Inflammatory macrophage treated with lipopolysaccharide for 4 hours (primary cell): Measurements from ENCODE around the gene ODF2.
"Not testable (repeated sequence)": the region's sequence is repeated elsewhere in the genome, so short reads cannot be mapped to it uniquely, and the experiment has no call there.

Experiments
- DNase-seq: peaks from one replicate; pipeline ENCODE4 v3.0.0-alpha.2; 2020

ODF2 gene

DNA sequence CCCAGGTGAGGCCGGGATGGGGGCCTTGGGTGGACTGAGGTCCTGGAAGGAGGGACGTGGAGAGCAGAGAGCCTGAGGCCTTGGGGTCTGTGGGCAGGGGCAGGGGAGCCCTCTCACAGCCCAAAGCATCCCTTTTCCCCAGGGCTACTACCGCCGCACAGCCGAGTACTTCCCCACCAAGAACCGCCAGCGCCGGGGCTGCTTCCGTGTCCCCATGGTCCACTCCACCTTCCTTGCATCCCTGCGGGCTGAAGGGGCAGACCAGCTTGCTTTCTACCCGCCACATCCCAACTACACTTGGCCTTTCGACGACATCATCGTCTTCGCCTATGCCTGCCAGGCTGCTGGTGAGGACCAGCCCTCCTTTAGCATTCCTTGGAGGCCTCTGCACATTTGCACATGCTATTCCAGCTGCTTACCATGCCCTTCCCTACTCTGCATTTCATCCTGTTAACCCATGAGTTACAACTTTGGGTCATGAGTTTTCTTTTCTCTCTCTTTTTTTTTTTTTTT lies 31.5 kb upstream of the ODF2 start:
- DNase-seq, result no peak

DNA sequence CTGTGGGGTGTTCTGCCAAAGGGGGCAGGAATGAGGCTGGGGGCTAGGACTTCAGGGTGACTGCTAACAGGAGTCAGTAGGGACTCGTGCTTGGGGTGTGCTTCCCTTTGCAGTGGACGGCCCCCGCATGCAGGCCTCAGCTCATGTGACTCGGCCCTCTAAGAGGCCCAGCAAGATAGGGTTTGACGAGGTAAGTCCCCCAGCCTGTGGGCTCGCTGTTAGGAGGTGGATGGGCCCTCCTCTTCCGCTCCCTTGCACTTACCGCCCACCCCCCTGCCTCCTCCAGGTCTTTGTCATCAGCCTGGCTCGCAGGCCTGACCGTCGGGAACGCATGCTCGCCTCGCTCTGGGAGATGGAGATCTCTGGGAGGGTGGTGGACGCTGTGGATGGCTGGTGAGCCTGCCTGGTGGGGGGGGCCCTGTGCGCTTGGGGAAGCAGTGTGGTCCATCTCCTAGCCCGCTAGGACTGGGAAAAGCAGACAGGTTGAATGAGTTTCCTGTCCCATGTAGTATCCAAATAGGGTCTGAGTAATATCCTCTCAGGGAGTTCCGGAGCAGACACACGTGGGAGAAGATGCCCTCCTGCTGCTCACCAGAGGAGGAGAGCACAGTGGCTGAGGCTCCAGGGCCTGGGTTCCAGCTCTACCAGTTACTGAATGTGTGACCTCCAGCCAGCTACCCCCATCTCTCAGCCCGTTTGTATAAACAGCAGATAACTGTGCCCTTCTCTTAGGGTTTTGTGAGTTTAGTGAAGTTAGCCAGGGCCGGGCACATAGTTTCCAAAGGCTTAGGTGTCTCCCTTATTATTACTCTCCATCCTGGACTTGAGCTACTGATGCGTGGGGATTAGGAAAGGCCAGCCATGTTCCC lies 26.9 kb upstream of the ODF2 start:
- DNase-seq, result no peak

DNA sequence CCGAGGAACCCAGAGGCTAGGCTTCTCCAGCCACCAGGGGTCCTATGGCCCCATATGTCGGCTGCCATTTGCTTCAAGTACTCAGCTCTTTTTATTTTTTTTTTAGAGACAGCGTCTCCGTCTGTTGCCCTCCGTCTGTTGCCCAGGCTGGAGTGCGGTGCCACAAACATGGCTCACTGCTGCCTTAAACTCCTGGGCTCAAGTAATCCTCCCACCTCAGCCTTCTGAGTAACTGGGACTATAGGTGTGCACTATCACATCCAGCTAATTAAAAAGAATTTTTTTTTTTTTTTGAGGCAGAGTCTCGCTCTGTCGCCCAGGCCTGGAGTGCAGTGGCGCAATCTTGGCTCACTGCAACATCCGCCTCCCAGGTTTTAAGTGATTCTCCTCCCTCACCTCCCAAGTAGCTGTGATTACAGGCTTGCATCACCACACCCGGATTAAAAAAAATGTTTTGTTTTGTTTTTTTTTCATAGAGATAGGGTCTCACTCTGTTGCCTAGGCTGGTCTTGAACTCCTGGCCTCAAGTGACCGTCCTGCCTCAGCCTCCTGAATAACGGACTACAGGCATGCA lies 26.2 kb upstream of the ODF2 start:
- no peak for DNase-seq

DNA sequence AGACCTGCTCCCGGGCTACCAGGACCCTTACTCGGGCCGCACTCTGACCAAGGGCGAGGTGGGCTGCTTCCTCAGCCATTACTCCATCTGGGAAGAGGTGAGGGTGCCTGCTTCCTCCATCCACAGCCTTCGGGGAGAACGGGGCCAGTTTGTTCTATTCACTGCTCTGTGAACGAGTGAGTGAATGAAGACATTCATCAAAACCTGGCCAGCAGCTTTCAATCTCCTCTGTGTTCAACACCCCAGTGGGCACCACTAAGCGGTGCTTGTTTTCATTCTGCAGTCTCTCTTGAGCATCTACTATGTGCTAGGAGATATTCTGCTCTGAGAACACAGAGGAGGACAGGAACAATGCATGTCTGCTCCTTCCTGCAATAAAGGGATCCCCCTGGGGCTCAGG lies 24.6 kb upstream of the ODF2 start:
- no peak for DNase-seq

DNA sequence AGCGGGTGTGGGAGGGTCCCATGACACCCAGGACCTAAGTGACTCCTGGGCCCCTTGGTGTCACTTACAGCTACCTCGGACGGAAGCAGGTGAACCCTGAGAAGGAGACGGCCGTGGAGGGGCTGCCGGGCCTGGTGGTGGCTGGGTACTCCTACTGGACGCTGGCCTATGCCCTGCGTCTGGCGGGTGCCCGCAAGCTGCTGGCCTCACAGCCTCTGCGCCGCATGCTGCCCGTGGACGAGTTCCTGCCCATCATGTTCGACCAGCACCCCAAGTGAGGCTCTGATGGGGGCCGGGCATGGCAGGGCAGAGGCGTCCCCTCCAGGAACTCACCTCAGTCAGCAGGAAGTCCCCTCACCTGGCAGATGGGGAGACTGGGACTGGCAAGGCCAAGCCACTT lies 21.5 kb upstream of the ODF2 start:
- no peak for DNase-seq

DNA sequence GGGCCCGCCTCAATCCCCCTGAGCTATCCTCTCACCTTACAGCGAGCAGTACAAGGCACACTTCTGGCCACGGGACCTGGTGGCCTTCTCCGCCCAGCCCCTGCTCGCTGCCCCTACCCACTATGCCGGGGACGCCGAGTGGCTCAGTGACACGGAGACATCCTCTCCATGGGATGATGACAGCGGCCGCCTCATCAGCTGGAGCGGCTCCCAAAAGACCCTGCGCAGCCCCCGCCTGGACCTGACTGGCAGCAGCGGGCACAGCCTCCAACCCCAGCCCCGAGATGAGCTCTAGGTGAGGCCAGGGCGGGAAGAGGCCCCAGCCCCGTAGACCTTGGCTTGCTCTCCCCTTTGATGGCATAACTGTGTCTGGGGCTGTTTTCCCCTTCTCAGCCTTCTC lies 20.2 kb upstream of the ODF2 start:
- DNase-seq, result no peak

DNA sequence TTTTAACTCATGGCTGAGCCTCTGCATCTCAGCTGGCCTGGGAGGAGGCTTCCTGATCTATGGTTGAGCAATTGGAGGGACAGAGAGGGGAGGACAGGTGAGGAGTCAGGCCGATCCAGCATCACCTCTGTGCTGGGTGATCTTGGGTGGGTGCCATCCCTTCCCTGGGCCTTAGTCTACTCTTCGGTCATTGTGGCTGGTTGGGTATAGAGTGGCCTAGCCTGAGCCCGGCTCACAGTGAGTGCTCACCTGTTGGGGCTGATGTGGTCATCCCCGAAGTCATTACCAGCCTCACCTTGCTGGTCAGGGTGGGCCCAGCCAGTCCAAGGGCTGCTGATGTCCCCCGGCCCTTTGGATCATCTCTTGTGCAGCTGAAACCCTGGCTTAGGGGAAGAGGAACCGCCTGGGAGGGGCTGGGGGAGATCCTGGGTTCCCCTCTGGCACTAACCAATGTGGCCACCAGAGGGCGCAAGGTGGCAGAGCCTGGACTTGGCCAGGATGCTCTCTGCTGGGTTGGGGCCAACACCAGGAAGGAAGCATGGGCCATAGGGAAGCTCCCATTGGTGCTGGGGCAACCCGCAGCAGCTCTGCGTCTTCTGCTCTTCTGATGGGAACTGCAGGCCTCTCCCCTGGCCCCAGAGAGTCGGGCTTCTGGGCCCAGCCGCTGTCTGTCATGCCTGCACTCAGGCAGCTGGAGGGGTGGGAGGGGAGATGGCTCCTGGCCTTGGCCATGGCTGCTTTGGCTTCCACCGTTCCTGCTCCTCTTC lies 17.3 kb upstream of the ODF2 start:
- DNase-seq, result peak; percentile 76

DNA sequence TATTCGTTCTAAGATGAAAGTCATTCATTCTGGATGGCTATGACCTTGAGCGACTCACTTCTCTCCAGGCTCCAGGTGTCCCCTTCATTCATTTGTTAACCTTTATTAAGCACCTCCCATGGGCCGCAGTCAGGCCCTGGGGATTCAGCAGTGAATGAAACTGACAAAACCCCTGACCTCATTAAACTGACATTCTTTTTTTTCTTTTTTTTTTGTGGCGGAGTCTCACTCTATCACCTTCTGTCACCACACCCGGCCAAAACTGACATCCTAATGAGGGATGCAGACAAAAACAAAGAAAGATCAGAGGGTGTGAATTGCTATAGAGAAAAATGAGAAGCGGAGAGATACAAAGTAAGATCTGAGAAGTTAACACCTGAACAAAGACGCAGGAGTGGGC lies 16.5 kb upstream of the ODF2 start:
- DNase-seq, result no peak

DNA sequence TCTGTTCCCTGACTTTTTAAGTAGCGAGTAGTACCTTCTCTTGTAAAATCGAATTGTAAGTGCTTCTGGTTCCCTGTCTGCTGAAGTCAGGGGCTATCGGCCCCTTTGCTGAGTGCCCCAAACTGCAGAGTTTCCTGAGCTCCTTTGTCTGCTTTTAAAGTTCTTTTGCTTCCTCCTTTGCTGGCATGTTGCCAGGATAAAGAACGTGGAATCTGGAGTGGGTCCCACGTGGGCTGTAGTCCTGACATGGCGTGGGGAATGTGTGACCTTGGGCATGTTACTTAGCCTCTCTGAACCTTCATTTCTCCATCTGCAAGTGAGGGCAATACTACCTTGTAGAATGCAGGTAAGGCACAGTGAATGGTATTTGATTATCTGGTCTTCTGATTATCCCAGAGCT lies 13.7 kb upstream of the ODF2 start:
- no peak for DNase-seq

DNA sequence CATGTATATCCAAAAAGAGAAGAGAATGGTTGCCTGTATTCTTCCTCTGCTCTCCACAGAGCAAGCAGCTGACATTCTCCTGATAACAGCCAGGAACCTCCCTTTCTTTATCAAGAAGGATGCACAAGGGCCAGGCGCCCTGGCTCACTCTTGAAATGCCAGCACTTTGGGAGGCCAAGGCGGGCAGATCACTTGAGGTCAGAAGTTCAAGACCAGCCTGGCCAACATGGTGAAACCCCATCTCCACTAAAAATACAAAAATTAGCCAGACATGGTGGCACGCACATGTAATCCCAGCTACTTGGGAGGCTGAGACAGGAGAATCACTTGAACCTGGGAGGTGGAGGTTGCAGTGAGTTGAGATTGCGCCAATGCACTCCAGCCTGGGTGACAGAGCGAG lies 9.3 kb upstream of the ODF2 start:
- DNase-seq, result not testable (repeated sequence)

DNA sequence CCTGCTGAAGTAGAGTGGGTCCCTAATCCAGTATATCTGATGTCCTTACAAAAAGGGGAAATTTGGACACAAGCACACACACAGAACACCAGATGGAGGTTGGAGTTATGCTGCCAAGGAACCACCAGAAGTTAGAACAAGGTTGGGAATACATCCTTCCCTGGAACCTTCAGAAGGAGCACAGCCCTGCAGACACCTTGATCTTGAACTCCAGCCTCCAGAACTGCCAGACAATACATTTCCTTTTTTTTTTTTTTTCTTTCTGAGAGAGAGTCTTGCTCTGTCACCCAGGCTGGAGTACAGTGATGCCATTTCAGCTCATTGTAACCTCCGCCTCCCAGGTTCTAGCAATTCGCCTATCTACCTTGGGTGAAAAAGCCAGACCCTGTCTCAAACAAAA lies 7.1 kb upstream of the ODF2 start:
- no peak for DNase-seq

DNA sequence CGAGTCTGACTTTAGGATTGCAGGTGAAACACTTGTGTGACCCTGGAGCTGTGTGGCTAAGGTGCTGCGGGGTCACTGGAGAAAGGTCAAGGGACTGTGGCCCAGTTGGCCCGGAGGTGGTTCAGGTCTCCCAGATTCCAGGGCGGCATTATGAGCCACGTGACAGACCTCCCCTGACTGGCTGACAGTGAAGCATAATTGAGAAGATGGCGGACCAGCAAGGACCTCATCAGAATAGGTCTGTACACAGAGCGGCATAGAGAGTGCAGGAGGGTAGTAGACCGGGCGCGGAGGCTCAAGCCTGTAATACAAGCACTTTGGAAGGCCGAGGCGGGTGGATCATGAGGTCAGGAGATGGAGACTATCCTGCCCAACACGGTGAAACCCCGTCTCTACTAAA lies 815 bp upstream of the ODF2 start:
- DNase-seq, result no peak

DNA sequence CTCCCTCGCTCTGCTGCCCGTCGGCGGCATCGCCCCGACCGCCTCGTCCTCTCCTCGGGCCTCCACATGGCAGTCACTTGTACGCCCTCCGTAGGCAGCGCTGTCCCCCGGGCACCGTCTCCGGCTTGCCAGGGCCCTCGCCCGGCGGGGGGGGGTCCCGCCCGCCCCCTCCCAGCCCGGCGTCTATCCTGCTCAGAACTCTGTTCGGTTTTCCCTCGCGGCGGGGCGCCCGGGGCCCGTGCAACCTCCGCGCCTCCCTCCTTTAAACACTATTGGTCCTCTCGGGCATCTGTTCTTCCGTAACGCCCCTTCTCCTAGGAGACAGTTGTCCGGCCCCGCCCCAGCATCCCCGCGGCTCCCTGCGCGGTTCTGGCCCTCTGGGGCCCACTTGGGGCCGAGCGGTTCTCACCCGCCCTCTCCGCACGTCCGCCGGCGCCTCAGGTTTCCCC lies 831 bp downstream of the ODF2 start:
- DNase-seq, result peak; percentile 77

DNA sequence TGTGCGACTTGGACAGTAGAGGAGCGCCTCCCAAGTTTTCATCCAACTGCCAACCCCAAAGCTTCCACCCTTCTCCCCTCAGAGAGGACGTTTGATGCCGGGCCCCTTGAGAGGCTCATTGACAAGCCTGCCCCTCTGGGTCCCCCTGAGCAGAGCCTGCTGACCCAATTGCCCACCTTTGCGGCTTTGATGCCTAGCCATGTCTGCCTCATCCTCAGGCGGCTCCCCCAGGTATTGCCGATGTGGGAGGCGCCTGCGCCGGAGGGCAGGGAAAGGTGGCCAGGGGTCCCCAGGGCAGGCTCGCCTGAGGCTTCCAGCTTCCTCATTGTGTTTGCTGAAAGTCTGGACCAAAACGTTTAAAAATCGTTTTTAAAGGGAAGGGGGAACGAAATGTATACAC lies 1.4 kb downstream of the ODF2 start:
- DNase-seq, result no peak

DNA sequence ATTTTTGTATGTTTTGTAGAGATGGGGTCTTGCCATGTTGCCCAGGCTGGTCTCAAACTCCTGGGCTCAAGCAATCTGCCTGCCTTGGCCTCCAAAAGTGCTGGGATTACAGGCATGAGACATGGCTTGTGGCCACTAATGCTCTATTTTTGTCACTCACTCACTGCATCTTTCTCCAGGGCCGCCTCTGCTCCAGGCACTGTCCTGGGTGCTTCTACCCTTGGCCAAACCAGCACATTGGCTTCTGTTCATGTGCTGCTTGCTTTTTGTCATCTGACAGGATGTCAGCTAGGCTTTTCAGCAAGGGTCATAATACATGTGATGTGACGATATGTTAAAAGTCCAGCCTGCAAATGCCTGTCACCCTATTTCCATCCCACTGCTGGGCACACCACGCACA lies 3.2 kb downstream of the ODF2 start:
- DNase-seq, result no peak

DNA sequence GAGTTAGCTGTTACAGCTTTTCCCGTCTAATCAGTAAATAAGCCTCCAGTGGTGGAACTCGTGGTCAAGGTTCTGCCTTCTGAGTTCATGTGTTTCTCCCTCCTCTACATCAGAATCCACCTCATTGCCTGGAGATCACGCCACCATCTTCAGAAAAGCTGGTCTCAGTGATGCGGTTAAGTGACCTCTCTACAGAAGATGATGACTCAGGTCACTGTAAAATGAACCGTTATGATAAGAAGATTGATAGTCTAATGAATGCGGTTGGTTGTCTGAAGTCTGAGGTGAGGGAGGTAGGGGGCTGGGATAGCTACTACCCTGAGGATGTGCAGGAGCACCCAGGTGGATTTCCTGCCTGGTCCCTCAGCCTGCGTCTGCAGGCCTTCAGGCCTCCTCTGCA lies 13.3 kb downstream of the ODF2 start:
- no peak for DNase-seq

DNA sequence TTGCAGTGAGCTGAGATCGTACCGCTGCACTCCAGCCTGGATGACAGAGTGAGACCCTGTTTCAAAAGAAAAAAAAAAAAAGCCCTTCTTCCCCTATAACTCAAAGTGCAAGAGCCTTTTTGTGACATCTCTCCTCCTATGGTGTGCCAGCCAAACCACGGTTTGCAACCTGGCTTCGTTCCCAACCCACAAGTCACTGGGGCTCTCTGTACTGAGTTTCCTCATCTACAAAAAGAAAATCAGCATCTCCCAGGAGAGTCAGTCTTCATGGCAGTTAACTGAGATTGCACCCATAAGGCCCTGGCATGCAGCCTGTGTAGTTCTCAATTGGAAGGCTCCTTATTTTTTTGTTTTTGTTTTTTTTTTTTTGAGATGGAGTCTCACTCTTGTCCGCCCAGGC lies 14.8 kb downstream of the ODF2 start:
- DNase-seq, result no peak

DNA sequence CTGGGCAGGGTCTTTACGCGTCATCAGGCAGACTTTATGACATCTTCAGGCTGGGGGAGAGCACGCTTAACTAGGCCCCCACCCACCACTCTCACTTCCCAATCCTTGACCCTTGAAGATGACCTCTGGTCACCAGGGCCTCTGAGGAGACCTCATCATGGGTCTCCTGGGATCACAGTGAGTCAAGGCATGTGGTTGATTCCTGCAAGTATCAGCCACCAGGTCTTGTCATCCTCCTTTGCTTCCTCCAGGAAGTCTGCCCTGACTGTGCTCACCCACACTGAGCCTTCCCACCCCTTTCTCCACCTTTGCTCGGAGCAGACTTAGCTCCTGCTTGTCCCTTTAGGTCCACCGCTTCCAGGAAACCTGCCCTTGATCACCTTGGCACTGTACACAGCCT lies 17.3 kb downstream of the ODF2 start:
- DNase-seq, result peak; percentile 26

DNA sequence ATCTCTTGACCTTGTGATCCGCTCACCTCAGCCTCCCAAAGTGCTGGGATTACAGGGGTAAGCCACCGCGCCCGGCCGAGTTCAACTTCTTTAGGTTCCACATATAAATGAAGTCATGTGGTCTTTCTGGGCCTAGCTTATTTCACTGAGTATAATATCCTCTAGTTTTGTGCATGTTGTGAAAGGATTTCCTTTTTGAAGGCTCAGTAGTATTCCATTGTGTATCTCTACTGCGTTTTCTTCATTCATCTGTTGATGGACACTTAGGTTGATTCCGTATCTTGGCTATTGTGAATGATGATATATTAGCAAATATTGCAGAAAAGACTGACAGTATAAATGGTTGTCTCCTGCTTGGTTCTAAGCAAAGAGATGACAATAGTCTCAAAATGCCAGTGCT lies 20.1 kb downstream of the ODF2 start:
- no peak for DNase-seq

DNA sequence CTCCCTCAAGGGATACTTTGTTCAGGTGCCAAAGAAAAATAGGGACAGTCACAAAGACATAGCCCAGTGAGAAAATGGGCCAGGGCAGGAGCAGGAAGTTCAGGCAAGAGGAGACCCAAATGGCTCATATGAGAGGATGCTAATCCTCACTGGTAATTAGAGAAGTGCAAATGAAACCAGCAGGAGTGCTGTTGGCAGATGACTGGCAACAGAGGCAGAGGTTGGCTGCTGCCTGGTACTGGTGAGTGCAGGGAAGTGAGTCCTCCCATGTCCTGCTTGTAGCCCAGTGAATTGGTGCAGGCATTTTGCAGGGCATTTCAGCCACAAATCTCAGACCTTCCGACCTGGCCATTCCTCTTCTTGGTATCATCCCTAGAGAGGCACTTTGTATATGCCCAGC lies 23.5 kb downstream of the ODF2 start:
- peak; percentile 5 for DNase-seq

DNA sequence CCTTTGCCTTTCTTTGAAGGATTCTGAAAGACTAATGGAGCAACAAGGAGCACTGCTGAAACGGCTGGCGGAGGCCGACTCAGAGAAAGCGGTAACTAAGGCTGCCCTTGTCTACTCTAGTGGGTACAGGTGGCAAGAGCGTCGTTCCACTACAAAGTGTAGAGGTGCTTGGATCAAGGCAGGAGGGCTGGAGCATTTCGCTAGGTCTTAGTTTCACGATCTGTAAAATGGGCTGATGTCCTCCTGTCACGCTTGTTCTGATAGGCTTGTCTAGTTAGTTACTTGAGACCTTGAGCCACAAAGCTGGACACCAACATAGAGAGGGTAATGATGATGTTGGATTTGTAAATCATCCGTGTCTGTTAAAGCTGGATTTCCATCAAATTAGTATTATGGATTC lies 25.8 kb downstream of the ODF2 start:
- DNase-seq, result no peak

DNA sequence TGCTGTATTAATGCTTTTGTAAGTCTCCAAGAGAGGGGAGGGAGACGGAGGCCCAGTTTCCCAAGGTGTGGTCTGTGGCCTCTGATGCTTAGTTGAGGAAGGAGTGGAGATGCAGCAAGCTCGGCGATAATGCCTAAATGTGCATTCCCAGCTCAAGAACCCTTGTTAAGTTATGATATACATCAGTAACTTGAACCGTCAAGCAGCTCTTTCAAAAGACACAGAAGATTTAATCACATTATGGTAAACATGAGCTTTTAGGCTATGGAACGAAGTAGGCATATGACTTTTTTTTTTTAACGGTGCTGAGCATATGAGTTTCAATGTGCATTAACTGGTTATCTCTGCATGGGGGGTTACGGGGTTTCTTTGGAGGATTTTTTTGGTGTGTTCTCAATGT lies 26.4 kb downstream of the ODF2 start:
- DNase-seq, result no peak

DNA sequence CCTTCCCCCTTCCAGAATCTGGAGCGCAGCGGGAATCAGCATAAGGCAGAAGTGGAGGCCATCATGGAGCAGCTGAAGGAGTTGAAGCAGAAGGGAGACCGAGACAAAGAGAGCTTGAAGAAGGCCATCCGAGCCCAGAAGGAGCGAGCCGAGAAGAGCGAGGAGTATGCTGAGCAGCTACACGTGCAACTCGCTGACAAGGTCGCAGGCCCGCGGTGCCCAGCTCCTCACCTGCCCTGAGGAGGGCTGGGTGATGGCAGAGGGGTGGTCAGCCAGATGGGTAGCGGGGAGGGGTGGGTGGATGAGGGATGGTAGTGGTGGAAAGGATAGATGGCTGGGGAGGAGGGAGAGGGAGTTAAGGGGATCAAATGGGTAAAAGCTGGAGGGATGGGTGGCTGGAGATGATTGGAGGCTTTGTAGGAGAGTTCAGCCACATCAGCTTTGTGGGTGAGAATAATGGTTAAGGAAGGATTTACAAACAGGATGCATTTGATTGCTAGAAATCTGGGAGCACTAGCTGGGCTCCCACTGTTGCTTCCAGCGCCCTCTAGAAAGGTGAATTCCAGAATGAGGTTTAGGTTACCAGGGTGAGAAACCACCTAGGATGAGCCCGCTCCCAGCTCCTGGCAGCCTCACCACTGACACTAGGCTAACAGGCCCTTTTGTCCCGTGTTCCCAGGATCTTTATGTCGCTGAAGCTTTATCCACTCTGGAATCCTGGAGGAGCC lies 29.0 kb downstream of the ODF2 start:
- no peak for DNase-seq
